AG10803 (cell line): ENCODE measurements around the gene TBC1D24.
"Not testable (repeated sequence)": the region's sequence is repeated elsewhere in the genome, so short reads cannot be mapped to it uniquely, and the experiment has no call there.

ENCODE experiments used
- DNase-seq: peaks from one replicate; pipeline ENCODE4 v3.0.0; 2010; ENCODE audit warnings: low read depth
- H3K4me3 ChIP-seq: 2 replicates; pipeline ENCODE4 v1.5.1; 2011; ENCODE audit warnings: mild to moderate bottlenecking, low read length, control low read depth
- CTCF ChIP-seq: conservative IDR thresholded peaks from 2 replicates; pipeline ENCODE4 v1.5.1; 2011; ENCODE audit warnings: mild to moderate bottlenecking, low read length, control low read depth, inconsistent platforms

TBC1D24 gene

GRCh38 chr16:2477327-2477726, 2.4 kb downstream of the TBC1D24 start:
- no peak for DNase-seq
- no peak for TF ChIP-seq CTCF
- H3K4me3 ChIP-seq = no peak overlapping the region

GRCh38 chr16:2478279-2478678, 3.4 kb downstream of the TBC1D24 start:
- DNase-seq = no peak
- no peak overlapping the region for H3K4me3 ChIP-seq
- no peak for TF ChIP-seq CTCF

GRCh38 chr16:2479996-2480395, 5.1 kb downstream of the TBC1D24 start:
- not testable (repeated sequence) for H3K4me3 ChIP-seq

GRCh38 chr16:2480948-2481347, 6.0 kb downstream of the TBC1D24 start:
- no peak for DNase-seq
- no peak for TF ChIP-seq CTCF
- no peak overlapping the region for H3K4me3 ChIP-seq

More at GRCh38 chr16:2479996-2480395, 5.1 kb downstream of the TBC1D24 start:
- not testable (repeated sequence) for DNase-seq

- no peak overlapping the region for H3K4me3 ChIP-seq
- no peak for DNase-seq
- no peak for TF ChIP-seq CTCF
These were observed 6.7 kb downstream of the TBC1D24 start for GRCh38 chr16:2481676-2482075.

GRCh38 chr16:2482249-2482648, 7.3 kb downstream of the TBC1D24 start:
- no peak for DNase-seq
- TF ChIP-seq CTCF = no peak
- H3K4me3 ChIP-seq = peak overlapping the region; percentile 41

- no peak for TF ChIP-seq CTCF
- DNase-seq = peak; percentile 82
- H3K4me3 ChIP-seq = peak overlapping the region; percentile 59
These were observed 8.0 kb downstream of the TBC1D24 start for GRCh38 chr16:2482708-2483534.
